ENCODE results near the gene ELK3.

- TF ChIP-seq ZNF565 (CRISPR knock-in tag; conservative IDR thresholded peaks at IDR 0.05; ENCODE audit: low read depth) (no peak), PATZ1 (CRISPR knock-in tag; IDR thresholded peaks at IDR 0.05; ENCODE audit: borderline replicate concordance) (no peak), SNAI2 (CRISPR knock-in tag; IDR thresholded peaks at IDR 0.05) (no peak), POU6F1 (CRISPR knock-in tag; IDR thresholded peaks at IDR 0.05; ENCODE audit: borderline replicate concordance, low read depth) (no peak), CSRNP3 (CRISPR knock-in tag; IDR thresholded peaks at IDR 0.05) (no peak)
Observed at GRCh38 chr12:96196781-96197180, 2.6 kb downstream of the ELK3 start.
